IPS DF 19.7 (cell line): ENCODE data around the gene PRKD2.

ENCODE experiments used
- DNase-seq: peaks from one replicate; pipeline ENCODE4 v3.0.0-alpha.2; 2013; ENCODE audit warnings: low read depth, low spot score

The PRKD2 gene

DNA sequence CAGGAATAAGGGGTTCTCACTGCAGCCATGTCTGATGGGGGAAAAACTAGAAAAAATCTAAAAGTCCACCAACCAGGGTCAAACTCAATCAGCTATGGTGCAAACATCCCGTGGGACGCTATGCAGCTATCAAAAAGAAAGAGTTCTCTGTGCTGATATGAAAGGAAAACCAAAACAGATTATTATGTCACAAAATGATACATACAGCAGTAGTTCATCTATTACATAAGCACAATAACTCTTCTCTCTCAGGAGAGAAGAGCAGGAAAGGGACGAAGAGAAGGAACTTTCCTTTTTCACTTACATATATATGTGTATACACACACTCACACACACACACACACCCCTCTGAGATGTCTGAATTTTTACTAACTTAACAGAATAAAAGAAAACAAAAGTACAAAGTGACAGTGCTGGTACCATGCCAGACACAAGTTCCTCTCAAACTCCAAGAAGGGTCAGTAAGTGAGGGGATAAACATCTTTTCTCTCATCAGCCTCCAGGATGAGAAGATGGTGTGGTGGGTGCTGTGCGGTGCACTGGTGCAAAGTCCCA is 26.1 kb upstream of the PRKD2 start:
- DNase-seq = no peak

DNA sequence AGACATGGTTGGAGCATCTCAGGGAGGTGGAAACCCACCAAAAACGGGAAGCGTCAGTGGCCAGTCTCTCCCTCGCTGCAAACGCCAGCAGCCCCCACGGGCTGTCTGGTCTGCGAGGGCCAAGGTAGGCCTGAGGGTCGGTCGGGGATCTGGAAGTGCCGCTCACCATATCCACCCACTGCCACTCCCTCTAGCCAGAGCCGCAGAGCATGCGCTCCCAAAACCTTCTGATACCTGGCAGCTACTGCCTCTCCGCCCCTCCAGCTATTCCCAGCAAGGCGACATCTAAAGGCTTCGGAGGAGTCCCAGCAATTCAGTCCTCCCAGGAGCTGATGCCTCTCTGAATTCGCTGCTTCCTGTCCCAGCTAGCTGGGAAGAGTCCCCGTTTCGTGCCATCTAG is 24.5 kb upstream of the PRKD2 start:
- DNase-seq = no peak

DNA sequence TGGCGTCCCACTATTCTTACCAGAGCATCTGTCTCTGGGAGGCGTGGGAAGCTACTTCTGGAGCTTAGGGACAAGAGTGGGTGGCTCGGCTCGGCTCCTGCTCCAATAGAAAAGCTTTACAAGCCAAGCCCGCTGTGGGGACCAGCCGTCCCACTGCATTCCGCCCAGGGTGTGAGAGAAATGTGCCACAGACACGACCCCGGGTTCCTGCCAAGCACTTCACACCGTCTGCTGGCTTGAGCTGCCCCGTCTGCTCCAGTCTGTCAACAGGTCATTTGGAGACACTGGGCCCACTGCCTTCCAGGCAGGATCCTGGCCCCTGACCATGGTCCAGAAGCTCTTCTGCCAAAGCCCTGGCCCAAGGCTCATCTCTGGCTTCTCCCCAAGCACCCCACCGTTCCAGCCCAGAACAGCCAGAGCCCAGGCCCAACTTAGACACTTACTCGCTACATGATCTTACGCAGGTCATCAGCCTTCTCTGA is 22.4 kb upstream of the PRKD2 start:
- no peak for DNase-seq

DNA sequence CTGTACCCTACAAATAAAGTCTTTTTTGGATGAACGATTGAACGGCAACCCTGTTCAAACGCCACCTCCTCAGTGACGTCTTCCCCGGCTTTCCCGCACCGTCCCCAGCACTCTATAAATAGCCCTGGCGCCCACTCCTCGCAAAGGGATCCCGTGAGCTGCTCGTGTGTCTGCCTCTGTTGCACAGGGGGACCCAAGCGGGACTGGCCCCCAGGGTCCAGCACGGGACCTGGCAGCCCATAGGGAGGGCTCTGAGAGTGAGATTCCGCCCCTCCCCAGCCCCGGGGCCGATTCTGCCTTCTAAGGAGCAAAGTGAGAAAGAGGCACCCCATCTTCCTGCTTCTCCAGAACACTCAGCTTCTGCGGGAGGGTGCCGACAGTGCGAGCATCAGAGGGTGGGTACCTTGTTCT is 20.9 kb upstream of the PRKD2 start:
- DNase-seq = no peak

DNA sequence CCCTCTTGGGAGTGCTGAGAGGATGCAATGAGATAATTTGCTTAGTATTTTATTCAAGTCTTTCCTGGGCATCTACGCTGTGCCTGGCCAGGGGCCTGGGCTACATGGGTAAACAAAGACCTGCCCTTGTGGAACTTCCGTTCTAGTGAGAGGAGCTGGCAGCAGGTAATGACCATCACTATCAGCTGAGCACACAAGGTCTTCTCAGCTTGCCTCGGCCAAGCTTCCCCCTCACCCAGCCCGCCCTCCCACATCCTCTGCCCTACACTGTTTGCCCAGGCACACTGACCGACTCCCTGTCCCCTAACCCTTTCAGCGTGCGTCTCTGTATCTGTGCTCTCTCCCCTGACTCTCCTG is 20.4 kb upstream of the PRKD2 start:
- DNase-seq = no peak

DNA sequence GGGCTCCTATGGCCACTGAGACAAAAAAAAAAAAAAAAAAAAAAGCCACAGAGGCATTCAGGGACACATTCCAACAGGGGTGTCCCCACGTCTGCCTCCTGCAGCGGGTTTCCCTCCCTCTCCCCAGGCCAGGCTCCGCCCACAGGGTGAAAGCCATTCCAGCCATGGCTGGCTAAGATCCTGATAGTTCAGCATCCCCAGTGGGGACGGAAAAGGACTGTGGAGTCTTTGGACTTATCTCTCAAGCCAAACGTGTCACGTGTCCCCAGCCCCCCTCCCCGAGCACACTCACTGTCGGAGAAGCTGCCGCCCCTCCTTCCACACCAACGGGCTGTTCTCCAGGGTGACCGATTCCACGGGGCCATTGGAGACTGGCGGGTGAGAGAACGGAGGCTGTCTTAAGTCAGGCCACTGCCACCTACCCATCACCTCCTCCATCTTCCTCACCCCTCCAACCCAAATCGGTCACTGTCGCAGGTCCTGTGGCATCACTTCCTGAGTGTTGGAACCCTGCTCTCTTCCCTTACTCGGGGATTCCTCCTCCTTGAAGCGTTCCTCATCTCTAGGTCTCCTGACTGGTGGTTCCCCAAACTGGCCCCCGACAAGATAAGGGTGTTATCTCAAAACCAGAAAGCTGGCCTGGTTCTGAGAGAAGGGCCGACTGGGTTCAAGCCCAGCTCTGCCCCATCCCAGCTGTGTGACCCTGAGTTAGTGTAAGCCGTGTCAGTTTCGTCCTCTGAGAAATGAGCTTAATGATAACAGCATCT is 19.8 kb upstream of the PRKD2 start:
- no peak for DNase-seq

DNA sequence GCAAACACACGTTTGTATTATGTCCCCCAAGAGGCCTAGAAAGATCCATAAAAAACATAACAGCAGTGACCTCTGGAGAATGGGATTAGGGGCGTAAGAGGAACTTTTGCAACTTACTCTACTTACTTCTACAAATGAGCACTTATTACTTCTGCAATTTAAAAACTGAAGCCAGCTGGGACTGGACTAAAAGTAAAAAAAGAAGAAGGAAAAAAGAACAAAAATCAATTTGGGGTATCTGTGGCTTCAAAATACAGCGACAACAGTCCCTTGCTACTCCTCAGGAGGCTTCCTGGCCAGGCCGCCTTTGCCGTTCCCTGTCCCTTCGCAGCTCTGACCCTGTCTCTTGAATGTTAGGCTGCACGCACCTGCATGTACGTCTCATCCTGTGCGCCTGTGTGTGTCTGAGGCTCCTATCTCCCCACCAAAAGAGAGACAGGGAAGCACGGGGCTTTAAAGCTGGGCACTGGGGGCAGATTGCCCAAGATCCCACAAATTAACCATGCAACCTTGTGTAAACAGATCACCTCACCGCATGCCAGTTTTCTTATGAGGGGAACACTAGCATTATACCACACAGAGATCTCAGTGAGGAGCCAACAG is 16.9 kb upstream of the PRKD2 start:
- DNase-seq = no peak

DNA sequence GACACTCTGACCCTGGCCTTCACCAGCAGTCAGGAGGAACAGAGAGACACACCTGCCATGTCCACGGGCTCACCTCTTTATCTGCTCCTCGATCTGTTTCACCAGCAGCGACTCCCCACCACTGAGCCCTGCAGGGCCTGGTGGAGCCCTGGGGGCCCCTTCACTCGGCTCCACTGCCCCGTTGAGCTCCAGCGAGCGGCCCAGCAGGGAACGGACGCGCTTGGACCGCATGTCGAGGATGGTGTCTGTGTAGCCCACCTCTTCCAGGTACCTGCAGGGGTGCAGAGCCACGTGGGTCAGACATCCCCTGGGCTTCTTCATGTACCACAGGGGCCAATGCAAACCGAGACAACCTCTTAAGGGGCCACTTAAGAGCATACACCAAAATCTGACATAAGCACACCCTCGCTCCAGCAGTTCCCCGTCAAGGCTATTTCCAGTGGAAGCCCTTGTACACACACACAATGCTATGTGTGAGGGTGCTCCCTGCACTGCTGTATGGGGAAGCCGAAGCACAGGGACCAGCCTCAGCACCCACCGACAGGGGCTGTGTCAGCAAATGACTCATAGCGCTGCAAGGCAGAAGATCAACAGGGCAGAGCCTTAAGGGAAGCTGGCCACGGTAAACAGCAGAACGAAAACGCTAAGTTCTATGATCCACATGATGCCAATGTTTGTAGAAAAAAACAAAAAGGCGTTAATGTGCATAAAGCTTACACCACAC is 16.2 kb upstream of the PRKD2 start:
- no peak for DNase-seq

DNA sequence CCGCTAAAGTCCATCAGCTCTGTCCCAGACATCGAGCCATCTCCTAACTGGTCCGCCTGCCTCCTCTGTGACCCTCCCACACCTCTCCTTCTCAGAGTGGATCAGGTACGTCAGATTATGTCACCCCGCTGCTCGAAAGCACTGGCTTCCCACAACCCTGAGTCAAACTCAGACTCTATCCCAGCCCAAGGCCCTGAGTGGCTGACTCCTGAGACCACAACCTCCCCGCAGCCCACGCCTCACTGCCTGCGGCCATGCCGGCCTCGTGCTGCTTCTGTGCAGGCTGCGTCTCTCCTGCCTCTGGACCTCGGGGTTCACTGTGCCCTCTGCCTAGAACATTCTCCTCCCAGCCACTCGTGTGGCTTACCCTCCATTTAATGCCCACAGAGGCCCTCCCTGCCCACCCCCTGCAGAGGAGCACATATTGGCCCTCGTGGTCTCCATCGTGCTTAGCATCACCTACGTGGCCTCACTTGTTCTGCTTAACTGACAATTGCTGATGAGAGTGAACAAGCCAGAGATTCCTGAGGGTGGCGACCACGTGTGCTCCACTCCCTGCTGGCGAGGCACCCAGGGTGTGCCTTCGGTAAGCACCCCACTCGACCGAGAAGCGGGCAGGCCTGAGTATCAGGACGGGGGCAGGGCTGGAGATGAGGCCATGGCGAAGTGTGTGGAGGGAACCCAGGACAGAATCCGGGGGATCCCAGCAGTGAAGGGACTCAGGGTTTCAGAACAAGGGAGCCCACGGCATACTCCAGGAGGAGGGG is 15.4 kb upstream of the PRKD2 start:
- DNase-seq = no peak

DNA sequence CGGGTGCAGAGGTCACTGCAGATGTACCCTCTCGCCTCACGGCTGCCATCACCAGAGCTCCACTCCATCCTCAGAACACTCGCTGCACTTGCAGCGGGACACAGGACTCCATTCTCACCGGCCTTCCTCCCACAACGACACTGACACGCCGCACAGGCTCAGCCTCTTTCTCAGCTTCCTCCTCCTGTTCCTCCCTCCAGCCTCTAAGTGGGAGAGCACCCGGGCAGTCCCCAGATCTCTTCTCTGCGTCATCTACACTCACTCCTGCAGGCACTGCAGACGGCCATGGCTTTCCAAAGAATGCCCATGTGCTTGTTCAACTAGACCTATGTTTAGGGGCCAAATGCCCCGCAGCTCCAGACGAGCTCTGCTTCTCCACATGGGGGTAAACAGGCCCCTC is 14.7 kb upstream of the PRKD2 start:
- DNase-seq = no peak

DNA sequence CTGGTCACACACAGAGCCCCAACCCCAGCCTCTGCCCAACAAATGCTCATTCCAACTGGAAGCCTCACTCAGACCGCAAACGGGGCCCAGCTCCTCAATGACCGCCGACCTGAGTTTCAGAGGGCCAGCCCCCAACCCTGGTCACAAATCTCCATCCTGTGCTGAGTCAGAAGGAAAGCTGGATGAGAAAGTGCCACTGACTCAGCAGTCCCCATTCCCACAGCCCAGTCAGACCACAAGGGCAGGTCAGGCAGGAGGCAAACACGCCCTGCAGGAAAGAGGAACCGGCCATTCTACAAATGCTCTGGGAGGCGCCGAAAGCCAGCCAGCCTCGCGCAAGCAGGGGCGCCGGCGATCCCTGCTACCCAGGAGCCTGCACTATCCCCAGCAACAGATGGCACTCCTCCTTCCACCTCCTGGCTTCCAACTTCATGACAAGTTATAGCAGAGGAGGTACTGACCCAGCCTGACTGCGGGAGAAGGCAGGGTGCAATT is 14.1 kb upstream of the PRKD2 start:
- DNase-seq = no peak

DNA sequence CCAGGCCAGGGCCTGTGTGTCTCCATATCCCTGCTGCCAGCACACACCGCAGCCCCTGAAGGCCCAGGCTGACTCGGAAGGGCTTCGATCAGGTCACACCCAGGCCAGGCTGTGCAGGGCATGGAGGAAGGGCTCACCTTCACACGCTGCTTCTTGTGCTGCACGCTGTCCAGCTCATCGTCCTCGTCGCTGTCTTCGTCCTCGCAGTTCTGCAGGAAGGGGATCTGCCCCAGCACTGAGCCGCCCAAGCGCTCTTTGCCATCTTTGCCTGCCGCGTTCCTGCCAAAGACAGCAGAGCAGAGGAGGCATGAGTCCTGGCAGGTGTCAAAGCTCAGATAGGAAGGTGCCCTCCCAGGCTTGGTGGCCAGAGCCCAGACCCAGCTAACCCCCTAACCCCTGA is 13.7 kb upstream of the PRKD2 start:
- DNase-seq = no peak

DNA sequence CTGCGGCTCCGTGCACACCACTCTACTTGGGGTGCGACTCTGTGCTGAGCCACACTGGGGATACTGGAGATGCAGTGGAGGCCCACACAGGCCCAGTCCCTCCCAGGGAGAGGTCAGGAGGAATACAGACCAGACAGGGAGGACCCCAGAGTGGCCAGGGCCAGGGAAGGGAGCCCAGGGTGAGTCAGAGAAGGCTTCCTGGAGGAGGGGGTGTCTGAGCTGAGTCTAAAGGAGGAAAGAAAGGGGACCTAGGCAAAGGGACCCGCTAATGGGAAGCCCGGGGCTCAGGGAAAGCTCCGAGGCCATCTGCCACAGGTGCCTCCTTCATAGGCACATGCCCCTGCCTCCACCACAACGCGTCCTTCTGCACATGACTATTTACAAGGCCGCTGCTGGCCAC is 13.3 kb upstream of the PRKD2 start:
- DNase-seq = no peak

DNA sequence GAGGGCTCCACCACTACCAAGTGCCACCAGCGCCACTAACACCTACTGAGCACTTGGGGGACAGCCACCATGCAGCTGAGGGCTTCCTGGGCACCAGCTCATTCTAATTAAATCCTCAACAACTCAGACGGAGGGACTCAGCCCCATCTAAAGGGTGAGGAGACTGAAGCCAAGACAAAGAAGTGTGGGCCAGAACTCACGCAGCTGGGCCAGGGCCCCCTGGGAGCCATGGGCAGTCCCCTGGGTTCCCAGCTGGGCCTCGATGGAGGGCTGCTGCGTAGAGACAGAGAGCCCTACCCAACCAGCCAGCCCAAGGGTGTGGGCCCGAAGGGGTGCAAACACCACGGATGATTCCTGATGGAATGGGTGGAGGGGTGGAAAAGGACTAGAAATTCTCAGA is 12.8 kb upstream of the PRKD2 start:
- DNase-seq = no peak

DNA sequence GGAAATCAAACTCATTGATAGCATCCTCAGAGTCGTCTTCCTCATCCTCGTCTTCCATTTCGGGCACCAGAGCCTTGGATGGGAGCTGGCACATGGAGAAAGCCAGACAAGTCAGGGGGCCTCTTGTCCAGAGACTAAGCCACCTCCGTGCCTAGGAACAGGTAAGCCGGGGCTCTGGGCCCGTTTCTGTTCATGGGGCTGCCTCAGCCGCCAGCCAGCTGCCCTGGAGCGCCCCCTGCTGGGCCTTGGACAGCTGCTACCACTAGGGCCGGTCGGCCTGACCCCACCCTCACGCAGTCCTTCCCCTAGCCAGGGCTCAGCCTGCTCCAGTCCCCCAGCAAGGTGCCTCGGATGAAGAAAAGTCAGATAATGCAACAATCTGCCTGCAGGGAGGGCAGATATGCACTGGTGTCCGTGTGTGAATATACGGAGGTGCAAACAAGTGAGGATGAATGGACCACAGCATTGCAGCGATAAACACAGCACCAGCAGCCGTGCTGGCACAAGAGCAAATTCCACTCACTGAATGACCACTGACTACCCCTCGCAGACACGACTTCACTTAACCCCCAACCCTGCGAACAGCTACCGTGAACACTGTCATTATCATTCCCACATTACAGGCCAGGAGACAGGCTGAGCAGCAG is 11.9 kb upstream of the PRKD2 start:
- DNase-seq = no peak

DNA sequence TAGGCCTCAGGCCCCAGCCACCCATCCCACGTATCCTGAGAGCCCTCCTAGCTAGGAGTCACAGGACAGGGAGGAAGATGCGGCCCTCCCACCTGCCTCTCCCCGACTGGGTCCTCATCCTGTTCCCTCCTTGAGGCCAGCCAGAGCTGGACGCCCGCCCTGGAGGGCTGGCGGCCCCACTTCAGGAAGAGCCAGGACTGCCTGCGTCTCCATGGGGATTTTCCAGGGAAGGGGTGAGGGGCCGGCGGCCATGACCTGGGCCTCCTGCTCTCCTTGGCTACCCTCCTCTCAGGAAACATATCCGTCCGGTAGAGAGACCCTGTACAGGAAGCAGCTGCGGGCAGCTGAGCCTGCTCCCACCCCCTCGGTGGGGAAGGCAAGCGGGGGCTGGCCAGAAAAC is 11.3 kb upstream of the PRKD2 start:
- no peak for DNase-seq

DNA sequence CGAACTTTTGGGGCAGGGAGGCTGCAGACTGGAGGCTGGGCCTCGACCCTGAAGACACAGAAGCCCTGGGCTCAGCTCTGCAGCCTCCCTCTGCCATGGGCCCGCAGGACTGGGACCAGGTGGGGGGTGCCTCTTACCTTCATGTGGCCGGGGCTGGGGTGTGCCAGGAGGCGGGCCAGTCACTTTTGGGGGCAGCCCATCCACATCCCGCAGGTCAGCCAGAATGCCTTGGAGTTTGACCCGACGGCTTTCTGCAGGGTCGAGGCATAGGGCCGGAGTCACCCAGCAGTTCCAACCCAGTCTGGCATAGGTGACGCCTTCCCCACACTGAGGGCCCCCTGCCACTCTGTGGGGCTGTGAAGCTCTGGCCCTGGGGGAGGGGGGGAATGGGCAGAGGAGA is 10.8 kb upstream of the PRKD2 start:
- DNase-seq = no peak

DNA sequence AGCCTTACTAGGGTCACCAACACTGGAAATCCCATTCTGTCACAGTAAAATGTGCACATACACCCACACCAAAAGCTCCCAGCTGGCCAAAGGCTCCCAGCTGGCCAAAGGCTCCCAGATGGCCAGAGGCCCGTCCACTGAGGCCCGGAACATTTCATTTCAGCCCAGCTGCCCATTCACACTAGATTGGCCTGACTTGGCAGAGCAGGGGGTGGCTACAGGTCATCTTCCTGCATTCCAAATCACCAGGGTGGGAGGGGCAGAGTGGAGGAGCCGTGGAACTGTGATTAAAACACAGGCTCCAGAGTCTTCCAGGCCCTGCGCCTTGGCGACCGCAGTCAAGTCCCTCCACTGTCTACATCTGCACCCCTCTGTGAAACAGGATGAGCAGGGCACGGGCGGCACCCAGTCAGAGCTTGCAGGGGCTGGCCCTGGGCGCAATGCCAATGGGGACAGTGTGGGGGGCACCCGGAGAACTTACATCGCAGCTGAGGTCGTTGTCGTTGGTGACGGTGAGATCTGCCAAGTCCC is 10.1 kb upstream of the PRKD2 start:
- no peak for DNase-seq

DNA sequence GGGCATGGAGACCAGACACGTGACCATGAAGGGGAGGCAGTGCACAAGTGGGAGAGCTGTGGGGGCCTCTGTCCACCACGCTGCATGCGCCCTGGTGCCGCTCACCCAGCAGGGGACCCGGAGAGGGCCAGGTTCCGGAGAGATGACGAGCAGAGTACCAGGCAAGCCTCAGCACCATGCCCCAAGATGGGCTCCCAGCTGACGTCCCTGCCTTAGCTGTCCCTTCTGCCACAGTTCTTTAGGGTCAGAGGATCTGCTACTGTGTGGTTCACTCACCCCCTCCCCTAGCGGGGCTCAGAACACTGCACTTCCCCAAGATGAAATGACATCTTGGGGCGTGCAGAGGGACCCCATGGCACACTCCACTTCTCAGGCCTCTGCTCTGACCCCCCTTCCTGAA is 9.6 kb upstream of the PRKD2 start:
- no peak for DNase-seq

DNA sequence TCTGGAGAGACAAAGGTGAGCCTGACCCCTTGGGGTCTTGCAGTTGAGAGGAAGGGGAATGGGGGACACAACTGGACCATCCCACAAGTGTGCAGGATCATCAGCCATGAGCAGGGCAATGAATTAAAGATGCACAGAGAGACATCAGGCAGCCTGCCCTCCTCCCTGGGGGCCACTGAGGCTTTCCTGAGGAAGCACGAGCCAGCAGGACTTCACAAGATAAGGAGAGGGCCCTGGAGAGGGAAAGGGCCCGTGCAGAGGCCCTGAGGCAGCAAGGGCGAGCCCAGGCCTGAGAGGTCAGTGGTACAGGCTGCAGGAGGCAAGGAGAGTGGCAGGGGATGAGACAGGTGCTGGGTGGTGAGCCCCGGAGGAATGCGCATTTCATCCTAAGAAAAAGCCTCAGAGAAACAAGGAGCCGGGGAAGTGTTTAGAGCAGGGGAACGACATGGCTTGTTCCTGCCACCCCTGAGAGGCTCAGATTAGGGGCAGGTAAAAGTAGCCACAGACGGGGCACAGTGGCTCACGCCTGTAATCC is 9.0 kb upstream of the PRKD2 start:
- no peak for DNase-seq
